Peyer's patch (tissue), 4 donors: ENCODE measurements around the gene MARK3.

Experiments
- POLR2A ChIP-seq, 2 donors: fragments of 450-650 bp; IDR thresholded peaks; one replicate each; pipeline ENCODE4 v1.5.1; 2017; ENCODE audit warnings: antibody characterized with exemption in 2 of 2, mild to moderate bottlenecking in 2 of 2, moderate library complexity in 2 of 2
- TF ChIP-seq, protein P1 (sequence below), 6 experiments: fragments of 450-650 bp in 4 of 6; fragments of 200-600 bp in 2 of 6; sonication (generic) in 1 of 6; IDR thresholded peaks; one replicate each; pipeline ENCODE4 v1.5.1; 2017 to 2019; ENCODE audit warnings: antibody characterized with exemption in 6 of 6, mild to moderate bottlenecking in 3 of 6, moderate library complexity in 1 of 6

- TF ChIP-seq POLR2A (IDR thresholded peaks at IDR 0.05), result no peak
- TF ChIP-seq, protein P1, sequence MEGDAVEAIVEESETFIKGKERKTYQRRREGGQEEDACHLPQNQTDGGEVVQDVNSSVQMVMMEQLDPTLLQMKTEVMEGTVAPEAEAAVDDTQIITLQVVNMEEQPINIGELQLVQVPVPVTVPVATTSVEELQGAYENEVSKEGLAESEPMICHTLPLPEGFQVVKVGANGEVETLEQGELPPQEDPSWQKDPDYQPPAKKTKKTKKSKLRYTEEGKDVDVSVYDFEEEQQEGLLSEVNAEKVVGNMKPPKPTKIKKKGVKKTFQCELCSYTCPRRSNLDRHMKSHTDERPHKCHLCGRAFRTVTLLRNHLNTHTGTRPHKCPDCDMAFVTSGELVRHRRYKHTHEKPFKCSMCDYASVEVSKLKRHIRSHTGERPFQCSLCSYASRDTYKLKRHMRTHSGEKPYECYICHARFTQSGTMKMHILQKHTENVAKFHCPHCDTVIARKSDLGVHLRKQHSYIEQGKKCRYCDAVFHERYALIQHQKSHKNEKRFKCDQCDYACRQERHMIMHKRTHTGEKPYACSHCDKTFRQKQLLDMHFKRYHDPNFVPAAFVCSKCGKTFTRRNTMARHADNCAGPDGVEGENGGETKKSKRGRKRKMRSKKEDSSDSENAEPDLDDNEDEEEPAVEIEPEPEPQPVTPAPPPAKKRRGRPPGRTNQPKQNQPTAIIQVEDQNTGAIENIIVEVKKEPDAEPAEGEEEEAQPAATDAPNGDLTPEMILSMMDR (IDR thresholded peaks at IDR 0.05), result no peak
Observed at GRCh38 chr14:103476065-103476464, 90.8 kb downstream of the MARK3 start.
